Activated T-helper 2 cell treated with anti-CD3 and anti-CD28 coated beads, Interferon-gamma antibody, Interleukin-2, Interleukin-4, amounts not matched to agents 10 μg/mL and 5 μg/mL and 100 μg/mL, durations not matched to agents 14 hours and 24 hours and 36 hours (primary cell): ENCODE results near the gene SRSF5. TPM values are rescaled to one million over a fixed set of nuclear protein-coding genes. Genes with fewer than 3 reads are reported as not detected.

Source experiments
- DNase-seq: peaks from one replicate; pipeline ENCODE4 v3.0.0; 2021; ENCODE audit warnings: low spot score
- H3K27ac Mint-ChIP-seq: one replicate; pipeline ENCODE4 v1.8.0; 2021; ENCODE audit warnings: mixed read lengths
- H3K27me3 Mint-ChIP-seq: one replicate; pipeline ENCODE4 v1.8.0; 2021; ENCODE audit warnings: low read depth, mixed read lengths
- H3K36me3 Mint-ChIP-seq: one replicate; pipeline ENCODE4 v1.8.0; 2021; ENCODE audit warnings: low read depth, mixed read lengths
- H3K4me1 Mint-ChIP-seq: one replicate; pipeline ENCODE4 v1.8.0; 2021; ENCODE audit warnings: low read depth, mixed read lengths
- H3K4me3 Mint-ChIP-seq: one replicate; pipeline ENCODE4 v1.8.0; 2021; ENCODE audit warnings: low read depth, mild to moderate bottlenecking, moderate library complexity, mixed read lengths
- H3K9me3 Mint-ChIP-seq: one replicate; pipeline ENCODE4 v1.8.0; 2021; ENCODE audit warnings: mixed read lengths
- intact Hi-C: fragments of 100-400 bp; cut with micrococcal nuclease; formaldehyde crosslinking; loops from one replicate; pipeline ENCODE4 v1.15.1; 2023
- total RNA-seq: library from RNA; stranded (reverse); gene quantifications from 2 replicates; pipeline ENCODE4 v1.2.3, GENCODE V29; 2022

Gene SRSF5
- total RNA-seq, 1 donor from 2014 or later, result 358 TPM

- H3K27ac Mint-ChIP-seq, result no peak overlapping the region
- H3K4me1 Mint-ChIP-seq, result peaks cover 4% of the 10 kb centered on the region
- intact Hi-C loops, result loop anchor here (1.0 to 2.0 kb wide), 2 partner anchors 209 to 256 kb away; no protein-coding TSS in a partner anchor
- peak; percentile 49 for DNase-seq
- H3K9me3 Mint-ChIP-seq, result no peaks in the 10 kb centered on the region
- H3K27me3 Mint-ChIP-seq, result peaks cover 6% of the 10 kb centered on the region
- no peaks in the 10 kb centered on the region for H3K36me3 Mint-ChIP-seq
- no peak overlapping the region for H3K4me3 Mint-ChIP-seq
Observed at GRCh38 chr14:69818758-69819191, 51.8 kb downstream of the SRSF5 start.

DNA sequence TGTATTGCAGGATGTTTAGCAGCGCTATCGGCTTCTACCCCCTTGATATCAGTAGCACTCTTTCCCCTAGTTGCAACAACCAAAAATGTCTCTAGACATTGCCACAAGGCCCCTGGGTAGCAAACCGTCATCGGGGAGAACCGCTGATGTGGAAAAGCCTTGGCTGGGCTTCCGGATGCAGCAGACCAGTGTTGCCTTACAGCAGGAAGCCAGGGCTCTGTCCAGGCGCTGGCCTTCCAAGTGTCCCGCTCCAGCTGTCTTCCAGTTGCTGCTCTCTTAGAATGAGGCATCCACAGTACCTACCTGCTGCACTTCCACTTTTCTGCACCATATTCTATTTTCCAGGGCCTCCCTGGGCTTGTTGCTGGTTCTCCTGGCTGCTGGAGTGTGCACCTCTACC, 52.7 kb downstream of the SRSF5 start:
- DNase-seq, result no peak
- Mint-ChIP-seq H3K27ac (no peak overlapping the region), H3K36me3 (no peaks in the 10 kb centered on the region), H3K27me3 (peaks cover 2% of the 10 kb centered on the region), H3K9me3 (no peaks in the 10 kb centered on the region), H3K4me1 (peaks cover 4% of the 10 kb centered on the region), H3K4me3 (no peak overlapping the region)
- intact Hi-C loops, result loop anchor here (1.0 to 2.0 kb wide), 2 partner anchors 208 to 255 kb away; no protein-coding TSS in a partner anchor

GRCh38 chr14:69820991-69821390, 54.0 kb downstream of the SRSF5 start:
- Mint-ChIP-seq H3K4me3 (no peak overlapping the region), H3K4me1 (peaks cover 4% of the 10 kb centered on the region), H3K27ac (no peak overlapping the region), H3K36me3 (no peaks in the 10 kb centered on the region), H3K27me3 (peaks cover 2% of the 10 kb centered on the region), H3K9me3 (no peaks in the 10 kb centered on the region)
- no peak for DNase-seq
- intact Hi-C loops, result no loop called here

Other genes with a start within 250 kb of the SRSF5 start
- gene CCDC177, start 192.3 kb upstream of the SRSF5 start, total RNA-seq, result 0.05 TPM in 1 of 2 replicates, not detected in the other
- 46.6 and 46.7 TPM in 2 replicates for gene SUSD6, start 155.5 kb upstream of the SRSF5 start, total RNA-seq
- not detected in 2 replicates for gene SLC10A1, start 30.1 kb downstream of the SRSF5 start, total RNA-seq
- not detected in 2 replicates for gene SMOC1, start 112.3 kb downstream of the SRSF5 start, total RNA-seq